Parathyroid adenoma (tissue), 2 donors: ENCODE results near the gene CDCP1.

Experiments used
- H2AFZ ChIP-seq: fragments of 300-600 bp; sonication (generic); one replicate; pipeline ENCODE4 v1.7.0; 2017; ENCODE audit warnings: antibody characterized with exemption, mild to moderate bottlenecking
- H3K27ac ChIP-seq: fragments of 300-600 bp; sonication (generic); one replicate; pipeline ENCODE4 v1.7.0; 2017
- H3K27me3 ChIP-seq: fragments of 300-600 bp; sonication (generic); one replicate; pipeline ENCODE4 v1.7.0; 2017; ENCODE audit warnings: low read length; ENCODE audit not compliant: control insufficient read depth, insufficient read depth
- H3K36me3 ChIP-seq: fragments of 300-600 bp; sonication (generic); one replicate; pipeline ENCODE4 v1.7.0; 2017; ENCODE audit warnings: low read length; ENCODE audit not compliant: control insufficient read depth, insufficient read depth
- H3K4me1 ChIP-seq: fragments of 300-600 bp; sonication (generic); one replicate; pipeline ENCODE4 v1.7.0; 2017; ENCODE audit warnings: control low read depth
- H3K4me2 ChIP-seq: fragments of 300-600 bp; sonication (generic); one replicate; pipeline ENCODE4 v1.7.0; 2017; ENCODE audit warnings: low read length
- H3K4me3 ChIP-seq: fragments of 300-600 bp; sonication (generic); one replicate; pipeline ENCODE4 v1.7.0; 2017; ENCODE audit warnings: low read depth, low read length
- H3K79me2 ChIP-seq: fragments of 300-600 bp; sonication (generic); one replicate; pipeline ENCODE4 v1.7.0; 2017; ENCODE audit warnings: control low read depth
- H3K9ac ChIP-seq: fragments of 300-600 bp; sonication (generic); one replicate; pipeline ENCODE4 v1.7.0; 2017; ENCODE audit warnings: mild to moderate bottlenecking
- H3K9me3 ChIP-seq: fragments of 300-600 bp; sonication (generic); one replicate; pipeline ENCODE4 v1.7.0; 2017; ENCODE audit warnings: low read length; ENCODE audit not compliant: control insufficient read depth
- TF ChIP-seq, protein P1 (sequence below): fragments of 300-600 bp; sonication (generic); IDR thresholded peaks from one replicate; pipeline ENCODE4 v1.7.0; 2017; ENCODE audit warnings: antibody characterized with exemption, mild to moderate bottlenecking
- donor health status: primary hyperparathyroidism.

Gene CDCP1

DNA sequence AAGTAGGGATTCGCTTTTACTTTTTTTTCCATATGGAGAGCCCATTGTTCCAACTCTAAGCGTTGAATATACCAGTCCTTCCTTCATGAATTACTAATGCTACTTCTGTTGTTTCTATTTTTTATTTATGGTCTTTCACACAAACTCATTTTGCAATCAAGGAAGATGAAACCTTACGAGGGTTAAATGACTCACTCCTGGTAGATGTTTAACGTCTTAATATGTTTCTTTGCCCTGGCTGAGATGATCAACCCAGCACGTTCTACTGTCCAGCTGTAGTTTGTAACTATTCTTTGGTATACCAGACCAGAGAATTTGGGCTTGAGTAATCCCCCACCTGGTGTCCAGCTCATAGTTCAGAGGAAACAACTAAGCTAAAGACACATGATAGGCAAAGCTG is 23.1 kb downstream of the CDCP1 start:
- Histone ChIP-seq H3K4me1 (no peaks in the 10 kb centered on the region), H3K9ac (no peak overlapping the region)

DNA sequence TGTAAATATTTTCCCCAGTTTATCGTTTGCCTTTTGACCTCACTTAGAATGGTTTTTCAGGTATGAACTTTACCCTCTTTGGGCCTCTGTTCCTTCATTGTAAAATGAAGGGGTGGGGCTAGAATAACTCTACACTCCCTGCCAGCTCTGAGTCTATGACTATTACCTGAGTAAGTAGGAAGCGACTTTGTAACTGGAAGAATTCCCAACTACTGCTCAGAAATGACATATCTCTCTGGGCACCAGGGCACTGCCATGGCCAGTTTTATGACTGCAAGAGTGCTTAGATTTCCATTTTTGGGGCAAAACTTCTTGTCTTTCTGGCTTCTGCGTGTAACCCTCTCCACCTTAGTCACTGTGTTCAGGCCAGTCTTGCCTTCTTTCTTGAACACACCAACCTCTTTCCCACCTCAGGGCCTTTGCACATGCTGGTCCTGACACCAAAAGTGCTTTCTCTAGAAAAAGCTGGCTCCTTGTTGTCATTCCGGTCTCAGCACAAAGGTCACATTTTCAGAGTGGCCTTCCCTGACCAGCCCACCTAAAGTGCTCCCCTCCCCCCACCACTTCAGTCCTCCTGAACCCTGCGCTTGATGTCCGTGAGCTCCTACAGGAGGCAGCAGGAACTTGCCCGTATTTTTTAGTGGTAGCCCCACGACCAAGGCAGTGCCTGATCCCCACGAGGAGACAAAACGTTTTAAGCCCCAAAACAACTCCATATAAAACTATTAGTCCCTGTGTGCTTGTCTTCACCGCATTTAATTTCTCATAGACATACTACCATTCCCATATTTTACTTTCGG is 25.6 kb downstream of the CDCP1 start:
- no peaks in the 10 kb centered on the region for H3K27me3 ChIP-seq
- no peak overlapping the region for H3K4me3 ChIP-seq
- TF ChIP-seq, protein P1, sequence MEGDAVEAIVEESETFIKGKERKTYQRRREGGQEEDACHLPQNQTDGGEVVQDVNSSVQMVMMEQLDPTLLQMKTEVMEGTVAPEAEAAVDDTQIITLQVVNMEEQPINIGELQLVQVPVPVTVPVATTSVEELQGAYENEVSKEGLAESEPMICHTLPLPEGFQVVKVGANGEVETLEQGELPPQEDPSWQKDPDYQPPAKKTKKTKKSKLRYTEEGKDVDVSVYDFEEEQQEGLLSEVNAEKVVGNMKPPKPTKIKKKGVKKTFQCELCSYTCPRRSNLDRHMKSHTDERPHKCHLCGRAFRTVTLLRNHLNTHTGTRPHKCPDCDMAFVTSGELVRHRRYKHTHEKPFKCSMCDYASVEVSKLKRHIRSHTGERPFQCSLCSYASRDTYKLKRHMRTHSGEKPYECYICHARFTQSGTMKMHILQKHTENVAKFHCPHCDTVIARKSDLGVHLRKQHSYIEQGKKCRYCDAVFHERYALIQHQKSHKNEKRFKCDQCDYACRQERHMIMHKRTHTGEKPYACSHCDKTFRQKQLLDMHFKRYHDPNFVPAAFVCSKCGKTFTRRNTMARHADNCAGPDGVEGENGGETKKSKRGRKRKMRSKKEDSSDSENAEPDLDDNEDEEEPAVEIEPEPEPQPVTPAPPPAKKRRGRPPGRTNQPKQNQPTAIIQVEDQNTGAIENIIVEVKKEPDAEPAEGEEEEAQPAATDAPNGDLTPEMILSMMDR, result no peak
- no peak overlapping the region for H3K9ac ChIP-seq
- H3K36me3 ChIP-seq, result no peaks in the 10 kb centered on the region
- H3K4me1 ChIP-seq, result no peaks in the 10 kb centered on the region
- H3K9me3 ChIP-seq, result no peaks in the 10 kb centered on the region
- H2AFZ ChIP-seq, result no peak overlapping the region
- H3K27ac ChIP-seq, result no peak overlapping the region
- H3K79me2 ChIP-seq, result no peaks in the 10 kb centered on the region
- no peak overlapping the region for H3K4me2 ChIP-seq

More for the DNA sequence above, 23.1 kb downstream of the CDCP1 start:
- Histone ChIP-seq H3K27ac (no peak overlapping the region), H2AFZ (no peak overlapping the region), H3K79me2 (no peaks in the 10 kb centered on the region), H3K9me3 (no peaks in the 10 kb centered on the region), H3K27me3 (no peaks in the 10 kb centered on the region), H3K4me2 (no peak overlapping the region), H3K4me3 (no peak overlapping the region), H3K36me3 (no peaks in the 10 kb centered on the region)
- TF ChIP-seq, protein P1, result no peak

DNA sequence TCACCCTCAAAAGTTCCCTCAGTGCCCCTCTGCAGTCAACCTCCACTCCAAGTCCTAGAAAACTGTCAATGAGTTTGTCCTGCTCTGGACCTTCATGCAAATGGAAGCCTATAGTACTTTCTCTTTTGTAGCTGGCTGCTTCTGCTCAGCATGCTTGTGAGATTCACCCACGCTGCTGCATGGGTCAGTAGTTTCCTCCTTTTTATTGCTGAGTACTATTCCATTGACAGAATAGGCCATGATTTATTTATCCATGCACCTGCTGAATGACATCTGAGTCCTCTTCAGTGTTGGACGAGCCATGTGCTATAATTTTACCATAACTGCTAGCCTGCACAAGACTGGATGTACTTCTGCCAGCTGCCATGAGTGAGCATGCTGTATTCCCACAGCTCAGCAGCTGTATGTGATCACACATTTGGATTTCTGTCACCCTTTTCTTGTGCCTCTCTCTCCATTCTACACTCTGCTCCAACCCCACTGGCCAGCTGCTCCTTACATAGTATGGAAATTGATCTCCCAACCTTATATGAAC is 26.3 kb downstream of the CDCP1 start:
- Histone ChIP-seq H2AFZ (no peak overlapping the region), H3K79me2 (no peaks in the 10 kb centered on the region), H3K4me1 (no peaks in the 10 kb centered on the region), H3K4me2 (no peak overlapping the region), H3K4me3 (no peak overlapping the region), H3K9me3 (no peaks in the 10 kb centered on the region), H3K27me3 (no peaks in the 10 kb centered on the region), H3K27ac (no peak overlapping the region), H3K9ac (no peak overlapping the region), H3K36me3 (no peaks in the 10 kb centered on the region)
- TF ChIP-seq, protein P1, result no peak

DNA sequence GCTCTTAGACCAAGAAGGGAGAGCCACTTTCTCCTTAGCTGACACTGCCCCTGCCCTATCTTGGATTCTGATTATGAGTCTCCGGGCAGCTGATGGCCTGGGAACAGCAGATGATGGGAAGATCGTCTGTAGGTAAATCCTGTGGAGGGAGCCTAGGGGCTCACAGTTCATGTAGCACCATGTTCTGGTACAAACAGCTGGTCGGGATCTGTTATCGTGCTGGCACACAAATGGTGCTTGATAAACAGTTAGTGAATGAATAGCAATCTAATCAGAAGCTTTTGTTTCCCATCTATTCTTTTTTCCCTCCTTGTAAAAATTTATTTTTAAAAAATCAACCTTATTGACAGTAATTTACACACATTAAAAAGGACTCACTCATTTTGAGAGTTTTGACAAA is 26.8 kb downstream of the CDCP1 start:
- Histone ChIP-seq H3K27ac (no peak overlapping the region), H2AFZ (no peak overlapping the region), H3K4me3 (no peak overlapping the region), H3K9me3 (no peaks in the 10 kb centered on the region), H3K36me3 (no peaks in the 10 kb centered on the region), H3K9ac (no peak overlapping the region), H3K4me1 (no peaks in the 10 kb centered on the region), H3K27me3 (no peaks in the 10 kb centered on the region), H3K79me2 (no peaks in the 10 kb centered on the region), H3K4me2 (no peak overlapping the region)
- TF ChIP-seq, protein P1, result no peak
